ENCODE results near the gene WAC. TPM values are rescaled to one million over a fixed set of nuclear protein-coding genes. Genes with fewer than 3 reads are reported as not detected.

Gene WAC
- total RNA-seq, 1 experiment from 2014 or later: 93.9 TPM

DNA sequence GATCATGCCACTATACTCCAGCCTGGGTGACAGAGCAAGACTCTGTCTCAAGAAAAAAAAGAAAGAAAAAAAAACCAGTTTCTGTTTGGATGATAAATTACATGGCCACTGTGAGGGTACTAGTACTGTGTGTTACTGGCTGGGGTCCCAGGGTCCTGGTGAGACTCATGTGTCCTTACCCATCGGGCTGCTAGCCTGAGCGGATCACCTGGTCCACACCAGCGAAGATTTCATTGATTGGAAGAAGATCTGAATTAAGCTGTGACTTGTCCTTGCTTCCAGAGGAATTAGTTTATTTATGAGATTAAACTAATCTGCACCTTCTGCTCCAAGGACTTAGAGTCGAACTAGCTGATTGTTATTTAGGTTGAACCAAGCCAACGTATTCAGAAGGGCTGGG lies 104.4 kb downstream of the WAC start:
- intact Hi-C loops (cut with micrococcal nuclease; ENCODE audit: unreplicated experiment): no loop called here
- ChIA-PET CTCF (no interaction called here), POLR2A (ENCODE audit: unreplicated experiment) (no interaction called here)
- Histone ChIP-seq H3K27me3 (ENCODE audit: insufficient read depth, low read depth) (no peaks in the 10 kb centered on the region), H3K9me2 (ENCODE audit: insufficient read depth) (no peaks in the 10 kb centered on the region), H2AFZ (no peak overlapping the region), H3F3A (ENCODE audit: insufficient read depth, low read depth) (no peaks in the 10 kb centered on the region), H3K4me3 (no peak overlapping the region), H4K20me1 (ENCODE audit: insufficient read depth) (no peaks in the 10 kb centered on the region), H3K36me3 (ENCODE audit: low read depth) (no peaks in the 10 kb centered on the region), H3K9me3 (ENCODE audit: insufficient read depth, low read depth) (no peaks in the 10 kb centered on the region), H3K4me2 (no peak overlapping the region), H3K27ac (no peak overlapping the region), H3K4me1 (replicated peaks; ENCODE audit: insufficient read depth) (no peaks in the 10 kb centered on the region), H3K79me2 (ENCODE audit: low read depth) (no peaks in the 10 kb centered on the region)
- TF ChIP-seq EZH2 (IDR thresholded peaks at IDR 0.05; ENCODE audit: low read depth): no peak
- TF ChIP-seq CTCF (conservative IDR thresholded peaks at IDR 0.05): no peak
- no TSS peak for BruUV-seq (replicated peaks)
- no peak for DNase-seq

- Histone ChIP-seq H3K4me3 (no peak overlapping the region), H3K36me3 (ENCODE audit: low read depth) (no peaks in the 10 kb centered on the region), H3K9me2 (ENCODE audit: insufficient read depth) (no peaks in the 10 kb centered on the region), H3K9me3 (ENCODE audit: insufficient read depth, low read depth) (no peaks in the 10 kb centered on the region), H3K27me3 (ENCODE audit: insufficient read depth, low read depth) (no peaks in the 10 kb centered on the region), H2AFZ (no peak overlapping the region), H4K20me1 (ENCODE audit: insufficient read depth) (no peaks in the 10 kb centered on the region), H3K4me1 (replicated peaks; ENCODE audit: insufficient read depth) (no peaks in the 10 kb centered on the region), H3K27ac (no peak overlapping the region), H3K79me2 (ENCODE audit: low read depth) (no peaks in the 10 kb centered on the region), H3F3A (ENCODE audit: insufficient read depth, low read depth) (no peaks in the 10 kb centered on the region), H3K4me2 (no peak overlapping the region)
- ChIA-PET POLR2A (ENCODE audit: unreplicated experiment) (no interaction called here), CTCF (interaction anchor here (0.7 kb wide), 1 partner anchor 754 kb away, joined by 3 read pairs; no protein-coding TSS in a partner anchor)
- BruUV-seq (replicated peaks): no TSS peak
- no peak for DNase-seq
- TF ChIP-seq EZH2 (IDR thresholded peaks at IDR 0.05; ENCODE audit: low read depth) (no peak), CTCF (conservative IDR thresholded peaks at IDR 0.05) (no peak)
- intact Hi-C loops (cut with micrococcal nuclease; ENCODE audit: unreplicated experiment): no loop called here
Observed at GRCh38 chr10:28638392-28638791, 105.5 kb downstream of the WAC start.

- CTCF ChIA-PET: no interaction called here
Observed at GRCh38 chr10:28640551-28640950, 107.6 kb downstream of the WAC start.

More at GRCh38 chr10:28640551-28640950, 107.6 kb downstream of the WAC start:
- no peaks in the 10 kb centered on the region for H3K27me3 ChIP-seq (ENCODE audit: insufficient read depth, low read depth)
- no peaks in the 10 kb centered on the region for H3K36me3 ChIP-seq (ENCODE audit: low read depth)
- TF ChIP-seq CTCF (conservative IDR thresholded peaks at IDR 0.05): no peak
- TF ChIP-seq EZH2 (IDR thresholded peaks at IDR 0.05; ENCODE audit: low read depth): no peak
- H3F3A ChIP-seq (ENCODE audit: insufficient read depth, low read depth): no peaks in the 10 kb centered on the region
- POLR2A ChIA-PET (ENCODE audit: unreplicated experiment): no interaction called here
- H3K9me2 ChIP-seq (ENCODE audit: insufficient read depth): no peaks in the 10 kb centered on the region
- no TSS peak for BruUV-seq (replicated peaks)
- no peak overlapping the region for H3K4me2 ChIP-seq
- H2AFZ ChIP-seq: no peak overlapping the region
- intact Hi-C loops (cut with micrococcal nuclease; ENCODE audit: unreplicated experiment): no loop called here
- H3K27ac ChIP-seq: no peak overlapping the region
- H3K9me3 ChIP-seq (ENCODE audit: insufficient read depth, low read depth): no peaks in the 10 kb centered on the region
- H3K4me1 ChIP-seq (replicated peaks; ENCODE audit: insufficient read depth): no peaks in the 10 kb centered on the region
- no peak for DNase-seq
- no peaks in the 10 kb centered on the region for H3K79me2 ChIP-seq (ENCODE audit: low read depth)
- H4K20me1 ChIP-seq (ENCODE audit: insufficient read depth): no peaks in the 10 kb centered on the region
- no peak overlapping the region for H3K4me3 ChIP-seq

Data from PC-9 (cell line).